GM23338 (cell line): ENCODE measurements around the gene OR51T1. TPM values are rescaled to one million over a fixed set of nuclear protein-coding genes. Genes with fewer than 3 reads are reported as not detected.

Source experiments
- ATAC-seq: fragments of 200-7000 bp; cut with Tn5 transposase; 3 replicates; pipeline ENCODE4 v1.9.1; 2020
- DNase-seq: peaks from one replicate; pipeline ENCODE4 v3.0.0-alpha.2; 2015; ENCODE audit warnings: low spot score
- H2AFZ ChIP-seq: fragments of 200-600 bp; sonication (generic); 2 replicates; pipeline ENCODE4 v1.8.0; 2016; ENCODE audit warnings: antibody characterized with exemption, mild to moderate bottlenecking, moderate library complexity
- H3F3A ChIP-seq: fragments of 200-600 bp; sonication (generic); replicated peaks from 2 replicates; pipeline ENCODE4 v1.8.0; 2017; ENCODE audit warnings: antibody characterized with exemption, mixed run types, low read depth
- H3K27ac ChIP-seq: fragments of 200-600 bp; sonication (generic); 2 replicates; pipeline ENCODE4 v1.6.1; 2016; ENCODE audit warnings: low read depth
- H3K27me3 ChIP-seq: fragments of 200-600 bp; sonication (generic); 2 replicates; pipeline ENCODE4 v1.8.0; 2016; ENCODE audit warnings: mild to moderate bottlenecking, mixed run types, moderate library complexity; ENCODE audit not compliant: insufficient read depth
- H3K36me3 ChIP-seq: fragments of 200-600 bp; sonication (generic); 2 replicates; pipeline ENCODE4 v1.8.0; 2016; ENCODE audit warnings: mild to moderate bottlenecking; ENCODE audit not compliant: insufficient read depth
- H3K4me1 ChIP-seq: fragments of 200-600 bp; sonication (generic); 2 replicates; pipeline ENCODE4 v1.8.0; 2016; ENCODE audit warnings: mild to moderate bottlenecking, moderate library complexity; ENCODE audit not compliant: insufficient read depth
- H3K4me2 ChIP-seq: fragments of 200-600 bp; sonication (generic); 2 replicates; pipeline ENCODE4 v1.7.1; 2017; ENCODE audit warnings: mixed run types
- H3K4me3 ChIP-seq: fragments of 200-600 bp; sonication (generic); 2 replicates; pipeline ENCODE4 v1.6.1; 2016; ENCODE audit warnings: mixed run types
- H3K79me2 ChIP-seq: fragments of 200-600 bp; sonication (generic); replicated peaks from 2 replicates; pipeline ENCODE4 v1.8.0; 2017; ENCODE audit warnings: mild to moderate bottlenecking; ENCODE audit not compliant: insufficient read depth
- H3K9me2 ChIP-seq: fragments of 200-600 bp; sonication (generic); 2 replicates; pipeline ENCODE4 v1.8.0; 2017; ENCODE audit not compliant: insufficient read depth
- H4K20me1 ChIP-seq: fragments of 200-600 bp; sonication (generic); replicated peaks from 2 replicates; pipeline ENCODE4 v1.8.0; 2017; ENCODE audit warnings: mild to moderate bottlenecking; ENCODE audit not compliant: insufficient read depth
- H3K27ac Mint-ChIP-seq: 2 replicates; pipeline ENCODE4 v1.8.0; 2020; ENCODE audit warnings: inconsistent platforms, mild to moderate bottlenecking, moderate library complexity, mixed read lengths
- H3K27me3 Mint-ChIP-seq: 3 replicates; pipeline ENCODE4 v1.8.0; 2022; ENCODE audit warnings: low read depth, mild to moderate bottlenecking, moderate library complexity, mixed read lengths, inconsistent platforms; ENCODE audit not compliant: insufficient read depth, poor library complexity
- H3K36me3 Mint-ChIP-seq: 3 replicates; pipeline ENCODE4 v1.8.0; 2021; ENCODE audit warnings: low read depth, mild to moderate bottlenecking, inconsistent platforms, moderate library complexity, mixed read lengths
- H3K4me1 Mint-ChIP-seq: 3 replicates; pipeline ENCODE4 v1.8.0; 2020; ENCODE audit warnings: mild to moderate bottlenecking, inconsistent platforms, mixed read lengths
- H3K4me3 Mint-ChIP-seq: 3 replicates; pipeline ENCODE4 v1.8.0; 2021; ENCODE audit warnings: moderate library complexity, mild to moderate bottlenecking, inconsistent platforms, mixed read lengths
- H3K9me3 Mint-ChIP-seq: 3 replicates; pipeline ENCODE4 v1.8.0; 2020; ENCODE audit warnings: moderate library complexity, mild to moderate bottlenecking, inconsistent platforms, mixed read lengths
- ETS1 ChIP-seq: IDR thresholded peaks from 2 replicates; pipeline ENCODE4 v1.6.1; 2016; ENCODE audit warnings: antibody characterized with exemption
- EZH2 ChIP-seq: fragments of 200-600 bp; sonication (generic); IDR thresholded peaks from one replicate; pipeline ENCODE4 v1.8.0; 2017; ENCODE audit warnings: antibody characterized with exemption, mild to moderate bottlenecking, low read depth; ENCODE audit not compliant: unreplicated experiment
- JUNB ChIP-seq: IDR thresholded peaks from one replicate; pipeline ENCODE4 v1.6.1; 2016; ENCODE audit warnings: antibody characterized with exemption; ENCODE audit not compliant: unreplicated experiment
- NANOG ChIP-seq: IDR thresholded peaks from 2 replicates; pipeline ENCODE4 v1.6.1; 2016; ENCODE audit warnings: antibody characterized with exemption, borderline replicate concordance
- STAT1 ChIP-seq: IDR thresholded peaks from one replicate; pipeline ENCODE4 v1.6.1; 2016; ENCODE audit warnings: antibody characterized with exemption; ENCODE audit not compliant: unreplicated experiment
- polyA plus RNA-seq: library from polyadenylated mRNA; unstranded; fragments of >200 nt; fragmentation: Nextera tagmentation; extraction: Ambion mirVana; gene quantifications from 2 replicates; pipeline ENCODE4 v1.2.1, GENCODE V29; 2016
- total RNA-seq: library from RNA; depleted of rRNA; stranded (reverse); fragments of >200 nt; shearing (Covaris generic); gene quantifications from 2 replicates; pipeline ENCODE4 v1.2.3, GENCODE V29; 2014
- TF ChIP-seq, protein P1 (sequence below), 2 experiments: fragments of 200-600 bp in 1 of 2; sonication (generic) in 1 of 2; conservative IDR thresholded peaks; 2 replicates each; pipeline versions ENCODE4 v1.5.1 to v1.6.1; 2016 to 2017; ENCODE audit warnings: antibody characterized with exemption in 2 of 2, low read depth in 2 of 2, mild to moderate bottlenecking in 2 of 2, moderate library complexity in 1 of 2
- TF ChIP-seq, protein P2 (sequence below): fragments of 250-450 bp; sonication (Bioruptor Pico); IDR thresholded peaks from 2 replicates; pipeline ENCODE4 v1.5.0; 2020; ENCODE audit warnings: mild to moderate bottlenecking, moderate library complexity
- TF ChIP-seq, protein P3 (sequence below): IDR thresholded peaks from one replicate; pipeline ENCODE4 v1.6.1; 2018; ENCODE audit warnings: antibody characterized with exemption; ENCODE audit not compliant: unreplicated experiment

The OR51T1 gene
- total and polyA plus RNA-seq, 2 experiments from 2014 or later: not detected

GRCh38 chr11:4862447-4863236, 19.1 kb upstream of the OR51T1 start:
- H3K4me1 ChIP-seq: peaks cover 16% of the 10 kb centered on the region
- H2AFZ ChIP-seq: no peak overlapping the region
- peak overlapping the region; percentile 42 for H3K4me2 ChIP-seq
- no peak overlapping the region for H3K4me3 ChIP-seq
- peak overlapping the region; percentile 65 for H3K27ac ChIP-seq
- Mint-ChIP-seq H3K27me3 (peaks cover 1% of the 10 kb centered on the region), H3K36me3 (0 out of 3 replicates have a peak, but pooled peaks cover 4% of the 10 kb centered on the region), H3K4me3 (no peak overlapping the region; the same call in 2 of the 3 replicates), H3K27ac (no peak overlapping the region), H3K9me3 (peaks cover 6% of the 10 kb centered on the region), H3K4me1 (peaks cover 31% of the 10 kb centered on the region)
- H3K79me2 ChIP-seq: no peaks in the 10 kb centered on the region
- DNase-seq (peak; percentile 80), ATAC-seq (peak; percentile 99)
- no peaks in the 10 kb centered on the region for H3F3A ChIP-seq
- H3K9me2 ChIP-seq: 0 out of 2 replicates have a peak, but pooled peaks cover 5% of the 10 kb centered on the region
- no peaks in the 10 kb centered on the region for H4K20me1 ChIP-seq
- no peaks in the 10 kb centered on the region for H3K27me3 ChIP-seq
- TF ChIP-seq EZH2 (no peak), ETS1 (no peak), STAT1 (no peak), JUNB (no peak), NANOG (peak; percentile 43; the same call in 1 of the 2 replicates)
- TF ChIP-seq, protein P1, sequence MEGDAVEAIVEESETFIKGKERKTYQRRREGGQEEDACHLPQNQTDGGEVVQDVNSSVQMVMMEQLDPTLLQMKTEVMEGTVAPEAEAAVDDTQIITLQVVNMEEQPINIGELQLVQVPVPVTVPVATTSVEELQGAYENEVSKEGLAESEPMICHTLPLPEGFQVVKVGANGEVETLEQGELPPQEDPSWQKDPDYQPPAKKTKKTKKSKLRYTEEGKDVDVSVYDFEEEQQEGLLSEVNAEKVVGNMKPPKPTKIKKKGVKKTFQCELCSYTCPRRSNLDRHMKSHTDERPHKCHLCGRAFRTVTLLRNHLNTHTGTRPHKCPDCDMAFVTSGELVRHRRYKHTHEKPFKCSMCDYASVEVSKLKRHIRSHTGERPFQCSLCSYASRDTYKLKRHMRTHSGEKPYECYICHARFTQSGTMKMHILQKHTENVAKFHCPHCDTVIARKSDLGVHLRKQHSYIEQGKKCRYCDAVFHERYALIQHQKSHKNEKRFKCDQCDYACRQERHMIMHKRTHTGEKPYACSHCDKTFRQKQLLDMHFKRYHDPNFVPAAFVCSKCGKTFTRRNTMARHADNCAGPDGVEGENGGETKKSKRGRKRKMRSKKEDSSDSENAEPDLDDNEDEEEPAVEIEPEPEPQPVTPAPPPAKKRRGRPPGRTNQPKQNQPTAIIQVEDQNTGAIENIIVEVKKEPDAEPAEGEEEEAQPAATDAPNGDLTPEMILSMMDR (conservative IDR thresholded peaks at IDR 0.05; ENCODE audit: low read depth in 2 of 2): no peak
- TF ChIP-seq, protein P2, sequence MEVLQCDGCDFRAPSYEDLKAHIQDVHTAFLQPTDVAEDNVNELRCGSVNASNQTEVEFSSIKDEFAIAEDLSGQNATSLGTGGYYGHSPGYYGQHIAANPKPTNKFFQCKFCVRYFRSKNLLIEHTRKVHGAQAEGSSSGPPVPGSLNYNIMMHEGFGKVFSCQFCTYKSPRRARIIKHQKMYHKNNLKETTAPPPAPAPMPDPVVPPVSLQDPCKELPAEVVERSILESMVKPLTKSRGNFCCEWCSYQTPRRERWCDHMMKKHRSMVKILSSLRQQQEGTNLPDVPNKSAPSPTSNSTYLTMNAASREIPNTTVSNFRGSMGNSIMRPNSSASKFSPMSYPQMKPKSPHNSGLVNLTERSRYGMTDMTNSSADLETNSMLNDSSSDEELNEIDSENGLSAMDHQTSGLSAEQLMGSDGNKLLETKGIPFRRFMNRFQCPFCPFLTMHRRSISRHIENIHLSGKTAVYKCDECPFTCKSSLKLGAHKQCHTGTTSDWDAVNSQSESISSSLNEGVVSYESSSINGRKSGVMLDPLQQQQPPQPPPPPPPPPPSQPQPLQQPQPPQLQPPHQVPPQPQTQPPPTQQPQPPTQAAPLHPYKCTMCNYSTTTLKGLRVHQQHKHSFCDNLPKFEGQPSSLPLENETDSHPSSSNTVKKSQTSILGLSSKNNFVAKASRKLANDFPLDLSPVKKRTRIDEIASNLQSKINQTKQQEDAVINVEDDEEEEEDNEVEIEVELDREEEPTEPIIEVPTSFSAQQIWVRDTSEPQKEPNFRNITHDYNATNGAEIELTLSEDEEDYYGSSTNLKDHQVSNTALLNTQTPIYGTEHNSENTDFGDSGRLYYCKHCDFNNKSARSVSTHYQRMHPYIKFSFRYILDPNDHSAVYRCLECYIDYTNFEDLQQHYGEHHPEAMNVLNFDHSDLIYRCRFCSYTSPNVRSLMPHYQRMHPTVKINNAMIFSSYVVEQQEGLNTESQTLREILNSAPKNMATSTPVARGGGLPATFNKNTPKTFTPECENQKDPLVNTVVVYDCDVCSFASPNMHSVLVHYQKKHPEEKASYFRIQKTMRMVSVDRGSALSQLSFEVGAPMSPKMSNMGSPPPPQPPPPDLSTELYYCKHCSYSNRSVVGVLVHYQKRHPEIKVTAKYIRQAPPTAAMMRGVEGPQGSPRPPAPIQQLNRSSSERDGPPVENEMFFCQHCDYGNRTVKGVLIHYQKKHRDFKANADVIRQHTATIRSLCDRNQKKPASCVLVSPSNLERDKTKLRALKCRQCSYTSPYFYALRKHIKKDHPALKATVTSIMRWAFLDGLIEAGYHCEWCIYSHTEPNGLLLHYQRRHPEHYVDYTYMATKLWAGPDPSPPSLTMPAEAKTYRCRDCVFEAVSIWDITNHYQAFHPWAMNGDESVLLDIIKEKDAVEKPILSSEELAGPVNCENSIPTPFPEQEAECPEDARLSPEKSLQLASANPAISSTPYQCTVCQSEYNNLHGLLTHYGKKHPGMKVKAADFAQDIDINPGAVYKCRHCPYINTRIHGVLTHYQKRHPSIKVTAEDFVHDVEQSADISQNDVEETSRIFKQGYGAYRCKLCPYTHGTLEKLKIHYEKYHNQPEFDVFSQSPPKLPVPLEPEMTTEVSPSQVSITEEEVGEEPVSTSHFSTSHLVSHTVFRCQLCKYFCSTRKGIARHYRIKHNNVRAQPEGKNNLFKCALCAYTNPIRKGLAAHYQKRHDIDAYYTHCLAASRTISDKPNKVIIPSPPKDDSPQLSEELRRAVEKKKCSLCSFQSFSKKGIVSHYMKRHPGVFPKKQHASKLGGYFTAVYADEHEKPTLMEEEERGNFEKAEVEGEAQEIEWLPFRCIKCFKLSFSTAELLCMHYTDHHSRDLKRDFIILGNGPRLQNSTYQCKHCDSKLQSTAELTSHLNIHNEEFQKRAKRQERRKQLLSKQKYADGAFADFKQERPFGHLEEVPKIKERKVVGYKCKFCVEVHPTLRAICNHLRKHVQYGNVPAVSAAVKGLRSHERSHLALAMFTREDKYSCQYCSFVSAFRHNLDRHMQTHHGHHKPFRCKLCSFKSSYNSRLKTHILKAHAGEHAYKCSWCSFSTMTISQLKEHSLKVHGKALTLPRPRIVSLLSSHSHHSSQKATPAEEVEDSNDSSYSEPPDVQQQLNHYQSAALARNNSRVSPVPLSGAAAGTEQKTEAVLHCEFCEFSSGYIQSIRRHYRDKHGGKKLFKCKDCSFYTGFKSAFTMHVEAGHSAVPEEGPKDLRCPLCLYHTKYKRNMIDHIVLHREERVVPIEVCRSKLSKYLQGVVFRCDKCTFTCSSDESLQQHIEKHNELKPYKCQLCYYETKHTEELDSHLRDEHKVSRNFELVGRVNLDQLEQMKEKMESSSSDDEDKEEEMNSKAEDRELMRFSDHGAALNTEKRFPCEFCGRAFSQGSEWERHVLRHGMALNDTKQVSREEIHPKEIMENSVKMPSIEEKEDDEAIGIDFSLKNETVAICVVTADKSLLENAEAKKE (CRISPR knock-in tag): peak; percentile 96
- TF ChIP-seq, protein P3, sequence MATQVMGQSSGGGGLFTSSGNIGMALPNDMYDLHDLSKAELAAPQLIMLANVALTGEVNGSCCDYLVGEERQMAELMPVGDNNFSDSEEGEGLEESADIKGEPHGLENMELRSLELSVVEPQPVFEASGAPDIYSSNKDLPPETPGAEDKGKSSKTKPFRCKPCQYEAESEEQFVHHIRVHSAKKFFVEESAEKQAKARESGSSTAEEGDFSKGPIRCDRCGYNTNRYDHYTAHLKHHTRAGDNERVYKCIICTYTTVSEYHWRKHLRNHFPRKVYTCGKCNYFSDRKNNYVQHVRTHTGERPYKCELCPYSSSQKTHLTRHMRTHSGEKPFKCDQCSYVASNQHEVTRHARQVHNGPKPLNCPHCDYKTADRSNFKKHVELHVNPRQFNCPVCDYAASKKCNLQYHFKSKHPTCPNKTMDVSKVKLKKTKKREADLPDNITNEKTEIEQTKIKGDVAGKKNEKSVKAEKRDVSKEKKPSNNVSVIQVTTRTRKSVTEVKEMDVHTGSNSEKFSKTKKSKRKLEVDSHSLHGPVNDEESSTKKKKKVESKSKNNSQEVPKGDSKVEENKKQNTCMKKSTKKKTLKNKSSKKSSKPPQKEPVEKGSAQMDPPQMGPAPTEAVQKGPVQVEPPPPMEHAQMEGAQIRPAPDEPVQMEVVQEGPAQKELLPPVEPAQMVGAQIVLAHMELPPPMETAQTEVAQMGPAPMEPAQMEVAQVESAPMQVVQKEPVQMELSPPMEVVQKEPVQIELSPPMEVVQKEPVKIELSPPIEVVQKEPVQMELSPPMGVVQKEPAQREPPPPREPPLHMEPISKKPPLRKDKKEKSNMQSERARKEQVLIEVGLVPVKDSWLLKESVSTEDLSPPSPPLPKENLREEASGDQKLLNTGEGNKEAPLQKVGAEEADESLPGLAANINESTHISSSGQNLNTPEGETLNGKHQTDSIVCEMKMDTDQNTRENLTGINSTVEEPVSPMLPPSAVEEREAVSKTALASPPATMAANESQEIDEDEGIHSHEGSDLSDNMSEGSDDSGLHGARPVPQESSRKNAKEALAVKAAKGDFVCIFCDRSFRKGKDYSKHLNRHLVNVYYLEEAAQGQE: no peak
- H3K36me3 ChIP-seq: no peaks in the 10 kb centered on the region
